ENCODE data around the gene TRIM16. TPM values are rescaled to one million over a fixed set of nuclear protein-coding genes. Genes with fewer than 3 reads are reported as not detected.
"Not testable (repeated sequence)": the region's sequence is repeated elsewhere in the genome, so short reads cannot be mapped to it uniquely, and the experiment has no call there.

Gene TRIM16
- total RNA-seq, 2 experiments from 2014 or later: 8.7 to 8.9 TPM

GRCh38 chr17:15622124-15622523, 62.0 kb downstream of the TRIM16 start:
- H3K4me3 Mint-ChIP-seq; H3K4me1 Mint-ChIP-seq; DNase-seq; CTCF ChIA-PET; POLR2A ChIA-PET; H3K9me3 Mint-ChIP-seq; H3K36me3 Mint-ChIP-seq (ENCODE audit: low read depth); H3K27me3 Mint-ChIP-seq; H3K27ac Mint-ChIP-seq: not testable (repeated sequence)

DNA sequence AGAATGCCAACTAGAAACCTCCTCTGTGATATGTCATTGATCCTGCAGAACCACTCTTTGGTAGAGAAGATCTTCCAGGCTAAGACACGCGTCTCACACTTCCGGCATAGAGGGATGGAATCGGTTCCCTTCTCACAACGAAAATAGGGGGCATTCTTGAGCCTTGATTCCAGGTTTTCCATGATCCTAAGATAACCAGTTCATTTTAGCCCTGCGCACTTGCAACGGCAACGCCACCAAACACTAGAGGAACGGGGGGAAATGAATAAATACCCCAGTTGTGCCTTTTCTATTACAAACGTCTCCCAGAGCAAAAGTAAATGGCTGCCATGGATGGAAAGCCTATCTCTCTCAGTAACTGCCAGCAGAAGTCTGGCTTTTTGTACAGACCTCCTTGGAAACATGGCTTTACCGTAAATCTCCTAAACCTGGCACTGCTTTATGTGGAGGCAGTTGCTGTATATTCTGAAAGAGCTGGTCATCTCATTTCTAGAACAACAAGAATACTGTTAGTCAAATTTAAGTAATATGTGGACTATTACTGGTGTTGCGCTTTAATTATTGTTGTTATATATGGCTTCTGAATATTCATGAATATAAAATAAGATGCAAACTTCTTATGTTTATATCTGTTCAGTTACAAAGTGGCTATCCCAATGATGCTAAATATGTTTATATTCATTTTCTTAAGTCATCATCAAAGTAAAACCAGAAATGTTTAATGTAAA, 64.6 kb downstream of the TRIM16 start, which contains the start of gene FBXW10B:
Gene FBXW10B (minus strand): TSS at position 374 of the 728 bp plus-strand sequence. CDS start 192 bp downstream, at position 182.
- H3K9me3 Mint-ChIP-seq; H3K27me3 Mint-ChIP-seq; DNase-seq; H3K4me3 Mint-ChIP-seq; POLR2A ChIA-PET; H3K27ac Mint-ChIP-seq; CTCF ChIA-PET; H3K36me3 Mint-ChIP-seq (ENCODE audit: low read depth); H3K4me1 Mint-ChIP-seq: not testable (repeated sequence)

- H3K4me3 Mint-ChIP-seq; DNase-seq; H3K4me1 Mint-ChIP-seq; CTCF ChIA-PET; POLR2A ChIA-PET; H3K9me3 Mint-ChIP-seq; H3K36me3 Mint-ChIP-seq (ENCODE audit: low read depth); H3K27ac Mint-ChIP-seq; H3K27me3 Mint-ChIP-seq: not testable (repeated sequence)
Measured at GRCh38 chr17:15616828-15617227, 67.3 kb downstream of the TRIM16 start.

- H3K4me3 Mint-ChIP-seq; DNase-seq; H3K36me3 Mint-ChIP-seq (ENCODE audit: low read depth); CTCF ChIA-PET; H3K27ac Mint-ChIP-seq; H3K4me1 Mint-ChIP-seq; H3K9me3 Mint-ChIP-seq; H3K27me3 Mint-ChIP-seq; POLR2A ChIA-PET: not testable (repeated sequence)
Measured at GRCh38 chr17:15615850-15616249, 68.3 kb downstream of the TRIM16 start.

DNA sequence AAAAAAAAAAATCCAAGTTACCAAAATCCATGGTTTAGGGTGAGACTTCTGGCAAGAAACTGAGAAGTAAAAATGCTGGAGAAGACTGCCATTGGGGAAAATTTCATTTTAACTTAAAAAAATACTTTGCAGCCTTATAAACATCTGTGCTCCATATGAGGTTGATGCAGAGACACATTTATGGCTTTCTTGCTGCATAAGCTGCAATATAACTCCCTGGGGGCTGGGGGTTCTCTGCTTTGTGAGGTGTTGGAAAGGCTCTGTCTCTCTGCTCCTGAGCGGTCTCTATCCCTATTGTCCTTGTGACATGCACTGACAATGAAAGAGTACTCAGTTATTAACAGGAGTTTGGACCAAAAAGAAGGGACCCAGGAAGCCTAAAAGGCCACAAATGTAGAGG, 71.0 kb downstream of the TRIM16 start:
- H3K27me3 Mint-ChIP-seq; H3K4me1 Mint-ChIP-seq; CTCF ChIA-PET; POLR2A ChIA-PET; H3K36me3 Mint-ChIP-seq (ENCODE audit: low read depth); H3K27ac Mint-ChIP-seq; H3K9me3 Mint-ChIP-seq; H3K4me3 Mint-ChIP-seq; DNase-seq: not testable (repeated sequence)

- H3K4me3 Mint-ChIP-seq; H3K27me3 Mint-ChIP-seq; H3K9me3 Mint-ChIP-seq; H3K27ac Mint-ChIP-seq; POLR2A ChIA-PET; H3K36me3 Mint-ChIP-seq (ENCODE audit: low read depth); CTCF ChIA-PET; DNase-seq: not testable (repeated sequence)
- H3K4me1 Mint-ChIP-seq: peaks cover 29% of the 10 kb centered on the region
Measured at GRCh38 chr17:15592960-15593359, 91.2 kb downstream of the TRIM16 start.

DNA sequence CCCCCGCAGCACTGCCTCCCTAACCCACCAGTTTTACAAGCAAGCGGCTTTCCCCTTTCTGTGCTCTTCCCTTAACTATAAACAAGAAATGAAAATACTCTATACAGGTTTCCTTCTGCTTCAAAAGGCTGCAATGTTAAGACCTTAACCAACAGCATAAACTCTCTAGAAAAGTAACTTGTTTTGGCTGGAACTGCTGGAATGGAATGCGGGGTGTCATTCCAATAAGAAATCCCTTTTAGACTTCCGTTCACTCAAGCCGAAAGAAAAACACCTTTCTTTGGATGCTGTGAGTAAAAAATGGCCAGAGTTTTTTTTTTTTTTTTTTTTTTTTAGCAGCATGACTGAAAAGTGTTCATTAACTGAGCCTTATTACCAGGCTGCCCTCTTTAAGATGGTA, 92.1 kb downstream of the TRIM16 start:
- H3K27ac Mint-ChIP-seq; POLR2A ChIA-PET; H3K9me3 Mint-ChIP-seq; H3K4me3 Mint-ChIP-seq; DNase-seq; H3K27me3 Mint-ChIP-seq; H3K36me3 Mint-ChIP-seq (ENCODE audit: low read depth); CTCF ChIA-PET: not testable (repeated sequence)
- H3K4me1 Mint-ChIP-seq: peaks cover 31% of the 10 kb centered on the region

DNA sequence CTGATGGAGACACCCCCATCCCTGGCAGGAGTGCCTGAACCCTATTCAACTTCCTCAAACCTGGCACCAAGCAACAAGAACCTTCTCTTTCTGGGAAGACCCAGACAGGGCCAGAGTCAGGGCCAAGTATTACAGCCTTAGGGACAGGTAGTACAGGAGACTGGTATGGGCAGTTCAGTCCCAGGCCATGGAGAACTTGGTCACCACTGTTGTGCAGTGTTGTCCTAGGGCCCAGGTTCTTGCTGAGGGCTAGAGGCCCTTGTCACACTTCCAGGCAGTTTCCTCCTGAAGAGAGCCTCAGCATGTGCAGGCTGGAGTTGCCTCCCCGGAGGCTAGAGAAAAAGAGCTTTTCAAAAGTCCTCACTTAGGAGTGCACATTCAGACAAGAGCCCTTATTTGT, 93.3 kb downstream of the TRIM16 start:
- CTCF ChIA-PET; DNase-seq; H3K27me3 Mint-ChIP-seq; H3K36me3 Mint-ChIP-seq (ENCODE audit: low read depth); POLR2A ChIA-PET; H3K9me3 Mint-ChIP-seq: not testable (repeated sequence)
- Mint-ChIP-seq H3K4me3 (peak overlapping the region; percentile 16), H3K27ac (peak overlapping the region; percentile 93), H3K4me1 (peaks cover 31% of the 10 kb centered on the region)

DNA sequence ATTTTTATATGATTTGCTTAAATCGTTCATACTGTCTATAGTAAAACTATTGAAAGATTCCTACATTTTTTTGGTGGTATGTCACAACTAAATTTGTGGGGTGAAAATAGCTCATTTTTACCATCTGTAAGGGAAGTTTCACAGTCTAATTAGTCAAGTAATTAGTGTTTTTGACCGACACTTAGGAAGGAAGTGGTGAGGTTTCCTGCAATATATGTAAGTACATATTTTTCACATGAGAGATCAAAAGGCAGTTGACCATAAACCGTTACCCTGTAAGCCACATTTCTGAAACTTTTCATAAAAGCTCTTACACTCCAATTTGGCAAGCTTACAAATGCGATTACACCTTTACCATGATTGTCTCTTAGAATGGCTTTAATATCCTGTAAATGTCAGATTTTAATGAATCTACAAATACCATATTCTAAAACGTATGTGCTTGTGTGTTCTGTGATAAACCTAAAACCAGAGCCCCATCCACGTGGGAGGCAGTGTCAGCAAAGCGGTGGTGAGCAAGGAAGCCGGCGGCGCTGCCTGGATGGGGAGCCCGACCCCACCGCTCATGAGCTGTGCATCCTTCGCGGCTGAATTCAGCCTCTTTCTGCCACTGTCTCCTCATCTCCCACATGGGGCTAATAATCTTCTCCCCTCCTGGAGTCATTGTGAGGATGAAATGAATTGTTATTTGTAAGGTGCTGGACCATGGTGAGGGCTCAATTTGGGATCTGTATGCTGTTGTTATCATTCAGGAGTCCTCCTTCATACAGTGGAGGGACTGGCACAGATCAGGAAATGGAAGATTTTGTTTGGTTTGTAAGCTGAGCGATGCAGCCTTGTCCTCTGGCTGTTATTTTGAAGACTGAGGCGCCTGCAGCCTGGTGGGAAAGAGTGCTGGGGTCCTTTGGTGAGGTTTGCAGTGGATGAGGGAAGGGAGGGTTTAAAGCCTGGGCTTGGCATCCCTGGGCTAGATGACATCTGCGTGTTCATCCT, 94.3 kb downstream of the TRIM16 start:
- H3K36me3 Mint-ChIP-seq (ENCODE audit: low read depth); H3K9me3 Mint-ChIP-seq; H3K27me3 Mint-ChIP-seq; POLR2A ChIA-PET; CTCF ChIA-PET: not testable (repeated sequence)
- peak; percentile 54 for DNase-seq
- Mint-ChIP-seq H3K27ac (peak overlapping the region; percentile 93), H3K4me3 (peak overlapping the region; percentile 64), H3K4me1 (peaks cover 31% of the 10 kb centered on the region)

DNA sequence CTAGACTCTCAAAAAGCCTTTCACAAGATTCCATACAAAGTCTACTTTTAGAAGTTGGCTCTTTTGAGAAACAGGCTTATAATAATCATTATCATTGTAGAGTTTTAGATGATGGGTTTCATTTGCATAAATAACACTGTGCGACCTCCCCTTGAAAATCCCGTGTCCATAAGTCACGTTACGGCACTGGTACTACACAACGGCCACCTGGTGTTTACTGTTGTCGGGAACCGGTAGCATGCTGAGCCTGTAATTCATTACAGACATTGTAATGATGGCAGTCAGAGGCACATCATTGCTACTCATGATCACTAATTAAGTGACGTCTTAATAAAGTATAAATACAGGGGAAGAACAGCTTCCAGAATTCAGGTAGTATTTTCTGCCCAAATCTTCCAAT, 96.1 kb downstream of the TRIM16 start:
- DNase-seq; H3K36me3 Mint-ChIP-seq (ENCODE audit: low read depth); H3K4me3 Mint-ChIP-seq; H3K27me3 Mint-ChIP-seq; H3K9me3 Mint-ChIP-seq; POLR2A ChIA-PET; CTCF ChIA-PET: not testable (repeated sequence)
- peak overlapping the region; percentile 1 for H3K27ac Mint-ChIP-seq
- peaks cover 27% of the 10 kb centered on the region for H3K4me1 Mint-ChIP-seq

DNA sequence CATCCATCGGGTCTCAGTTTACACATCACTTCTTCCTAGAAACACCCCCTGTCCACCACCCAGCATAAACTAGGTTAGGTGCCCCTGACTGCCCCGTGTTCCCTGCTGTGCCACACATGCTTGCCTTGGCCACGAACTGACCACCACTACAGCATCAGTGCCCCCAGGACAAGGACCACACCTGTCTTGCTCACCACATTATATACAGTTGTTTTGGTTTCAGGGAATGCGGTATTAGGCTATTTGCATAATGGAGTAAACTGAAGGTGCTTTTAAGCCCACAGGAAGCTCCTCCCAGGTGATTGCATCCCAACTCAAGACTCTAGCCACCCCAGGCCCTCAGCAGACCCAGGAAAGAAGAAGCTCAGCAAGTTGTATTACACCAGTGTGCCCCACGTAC, 100.8 kb downstream of the TRIM16 start:
- DNase-seq; H3K27me3 Mint-ChIP-seq; H3K4me3 Mint-ChIP-seq; H3K9me3 Mint-ChIP-seq; POLR2A ChIA-PET; H3K36me3 Mint-ChIP-seq (ENCODE audit: low read depth); H3K4me1 Mint-ChIP-seq; CTCF ChIA-PET; H3K27ac Mint-ChIP-seq: not testable (repeated sequence)

DNA sequence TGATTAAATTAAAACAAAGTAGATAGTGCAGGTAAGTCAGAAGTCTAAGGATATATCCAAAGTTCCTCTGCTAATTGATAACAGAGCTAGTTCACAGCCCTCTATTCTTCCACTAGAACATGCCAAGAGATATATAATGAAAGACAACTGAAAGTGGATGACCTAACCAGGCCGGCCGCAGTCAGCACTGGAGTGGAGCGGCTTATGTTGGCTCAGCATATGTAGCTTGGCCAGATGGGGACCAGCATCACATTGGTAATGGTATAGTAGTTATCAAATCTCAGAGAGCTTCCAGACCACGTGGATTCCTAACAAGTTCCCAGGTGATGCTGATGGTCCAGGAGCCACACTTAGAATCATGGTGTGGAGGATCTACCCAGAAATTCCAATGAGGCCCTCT, 102.6 kb downstream of the TRIM16 start:
- H3K4me1 Mint-ChIP-seq; POLR2A ChIA-PET; H3K4me3 Mint-ChIP-seq; CTCF ChIA-PET; H3K27me3 Mint-ChIP-seq; DNase-seq; H3K9me3 Mint-ChIP-seq; H3K36me3 Mint-ChIP-seq (ENCODE audit: low read depth); H3K27ac Mint-ChIP-seq: not testable (repeated sequence)

Data from activated CD4-positive, alpha-beta memory T cell treated with anti-CD3 and anti-CD28 coated beads, Interleukin-2, amount 10 ng/mL, durations not matched to agents 7 days and 5 days (primary cell).